ENCODE measurements around the gene CREBRF. TPM values are rescaled to one million over a fixed set of nuclear protein-coding genes. Genes with fewer than 3 reads are reported as not detected.

The CREBRF gene
- total and polyA plus RNA-seq, 2 of the 8 experiments (the other 6 are each of a cell fraction or from before 2014, with no cell fraction given): 1.2 to 4.7 TPM

DNA sequence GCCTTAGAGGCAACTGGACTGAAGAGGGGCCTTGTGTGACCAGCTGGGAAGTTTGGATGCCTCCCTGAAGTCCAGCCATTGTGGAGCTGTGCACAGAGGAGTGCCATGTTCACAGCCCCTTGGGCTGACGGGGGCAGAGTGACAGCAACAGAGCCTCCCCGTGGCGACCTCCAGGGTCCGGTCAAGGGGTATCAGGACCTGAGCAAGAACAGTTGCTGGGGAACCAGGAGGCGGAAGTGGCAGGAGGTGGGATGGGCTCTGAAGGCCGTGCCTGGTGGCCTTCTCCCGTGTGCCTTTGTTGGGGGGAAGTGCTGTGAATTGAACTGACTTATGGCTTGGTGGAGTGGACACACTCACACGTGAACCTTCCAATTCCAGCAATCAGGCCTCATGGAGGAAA, 102.2 kb downstream of the CREBRF start:
- ChIA-PET POLR2A (ENCODE audit: partially characterized antibody) (no interaction called here), CTCF (ENCODE audit: partially characterized antibody) (interaction anchor here (0.6 to 2.1 kb wide), 6 partner anchors 9 to 174 kb away, joined by 3 to 9 read pairs (median 4); no protein-coding TSS in a partner anchor)
- Histone ChIP-seq H3K27me3 (replicated peaks in 1 of 4; ENCODE audit: control insufficient read depth in 3 of 4, extremely low read depth in 1 of 4, insufficient read depth in 3 of 4, low read length in 3 of 4) (no peaks in the 10 kb centered on the region), H3K9ac (replicated peaks in 1 of 4; ENCODE audit: extremely low read depth in 1 of 4, low read depth in 3 of 4, low read length in 3 of 4) (no peak overlapping the region), H3K9me3 (ENCODE audit: insufficient read depth in 2 of 2, low read depth in 1 of 2, low read length in 1 of 2) (no peaks in the 10 kb centered on the region), H4K8ac (ENCODE audit: extremely low read depth, insufficient read depth, low read length) (no peak overlapping the region), H2AK5ac (ENCODE audit: low read depth, low read length) (no peak overlapping the region), H3K27ac (ENCODE audit: low read depth, low read length) (no peak overlapping the region), H3K23me2 (ENCODE audit: low read depth, low read length) (no peaks in the 10 kb centered on the region), H4K5ac (ENCODE audit: insufficient read length, low read depth, low read length) (no peak overlapping the region), H2BK20ac (ENCODE audit: low read length) (no peak overlapping the region), H2BK12ac (ENCODE audit: low read depth, low read length) (no peak overlapping the region), H3K18ac (ENCODE audit: extremely low read depth, low read length) (no peak overlapping the region), H3K4ac (replicated peaks; ENCODE audit: insufficient read length, low read depth, low read length) (no peak overlapping the region), H3K4me2 (ENCODE audit: insufficient read depth in 1 of 2, low read depth in 2 of 2, low read length in 2 of 2) (no peak overlapping the region), H3K56ac (replicated peaks; ENCODE audit: insufficient read length, low read depth, low read length) (no peak overlapping the region), H3K36me3 (ENCODE audit: control insufficient read depth in 2 of 4, insufficient read depth in 4 of 4, low read length in 3 of 4) (peaks cover 0 to 15% (median 0%) of the 10 kb centered on the region in 4 experiments; a peak in 5 of 8 replicates), H3K4me1 (replicated peaks in 1 of 4; ENCODE audit: control insufficient read depth in 3 of 4, insufficient read depth in 4 of 4, low read length in 3 of 4) (no peaks in the 10 kb centered on the region), H3K23ac (ENCODE audit: insufficient read length) (no peak overlapping the region), H2BK120ac (replicated peaks; ENCODE audit: low read depth, low read length) (no peak overlapping the region), H3K79me1 (ENCODE audit: low read depth, low read length) (no peaks in the 10 kb centered on the region), H3K14ac (ENCODE audit: insufficient read length) (no peak overlapping the region), H2BK5ac (ENCODE audit: low read depth, low read length) (no peak overlapping the region), H2BK15ac (ENCODE audit: low read length) (no peak overlapping the region), H4K20me1 (replicated peaks in 1 of 2; ENCODE audit: control insufficient read depth in 1 of 2, insufficient read depth in 2 of 2, low read length in 2 of 2) (peaks cover 0 to 4% of the 10 kb centered on the region in 2 experiments), H3K4me3 (ENCODE audit: extremely low read depth in 1 of 4, insufficient read depth in 2 of 4, low read depth in 3 of 4, low read length in 4 of 4) (no peak overlapping the region), H2AFZ (ENCODE audit: low read length) (no peak overlapping the region), H3K79me2 (ENCODE audit: control insufficient read depth in 1 of 2, insufficient read depth in 2 of 2, low read length in 2 of 2) (no peaks in the 10 kb centered on the region), H4K91ac (replicated peaks; ENCODE audit: insufficient read length, low read length) (no peak overlapping the region)
- FAIRE-seq (no peak), DNase-seq (ENCODE audit: low read depth in 1 of 2, low spot score in 2 of 2) (no peak)
- WGBS, 2 experiments (ENCODE audit: extremely low coverage in 1 of 2, insufficient coverage in 1 of 2, insufficient read length in 1 of 2, insufficient replicate concordance in 2 of 2, low coverage in 1 of 2, low lambda C conversion rate in 2 of 2, missing lambda C conversion rate in 1 of 2): 85% methylated on average over 8 of the region's 8 CpGs; no CpG with 5 or more reads in 1 of the 2 experiments
- no peak for TF ChIP-seq HDAC2 (IDR thresholded peaks at IDR 0.05; ENCODE audit: borderline replicate concordance in 1 of 2, low read depth in 2 of 2, low read length in 2 of 2)
- no peak for TF ChIP-seq POLR2A (IDR thresholded peaks at IDR 0.05; ENCODE audit: control extremely low read depth in 1 of 2, low read depth in 2 of 2, low read length in 2 of 2)
- TF ChIP-seq NRF1 (IDR thresholded peaks at IDR 0.05; ENCODE audit: low read depth, low read length): no peak
- no peak for TF ChIP-seq CTBP2 (IDR thresholded peaks at IDR 0.05; ENCODE audit: borderline replicate concordance, insufficient read depth, insufficient read length, low read length)
- TF ChIP-seq SAP30 (IDR thresholded peaks at IDR 0.05; ENCODE audit: insufficient read depth, insufficient replicate concordance, low read length): no peak
- TF ChIP-seq BRCA1 (IDR thresholded peaks at IDR 0.05; ENCODE audit: low read depth, low read length): no peak

All from H1 (cell line).